Activated T-cell treated with anti-CD3 and anti-CD28 coated beads for 24 hours (primary cell): Measurements from ENCODE around the gene CLN6.
"Not testable (repeated sequence)": the region's sequence is repeated elsewhere in the genome, so short reads cannot be mapped to it uniquely, and the experiment has no call there.

ENCODE experiments used
- DNase-seq: peaks from one replicate; pipeline ENCODE4 v3.0.0-alpha.2; 2020; ENCODE audit warnings: low read depth

CLN6 gene

GRCh38 chr15:68256675-68257450 lies 27.3 kb upstream of the CLN6 start:
- peak; percentile 55 for DNase-seq

GRCh38 chr15:68252925-68253534 lies 23.5 kb upstream of the CLN6 start:
- no peak for DNase-seq

GRCh38 chr15:68249058-68249713 lies 19.7 kb upstream of the CLN6 start:
- DNase-seq: no peak

GRCh38 chr15:68244235-68244634 lies 14.7 kb upstream of the CLN6 start:
- no peak for DNase-seq

- DNase-seq: no peak
Observed at GRCh38 chr15:68241088-68241935, 11.8 kb upstream of the CLN6 start.

- no peak for DNase-seq
Observed at GRCh38 chr15:68239025-68239424, 9.5 kb upstream of the CLN6 start.

- DNase-seq: no peak
Observed at GRCh38 chr15:68235022-68235421, 5.5 kb upstream of the CLN6 start.

GRCh38 chr15:68234520-68234919 lies 5.0 kb upstream of the CLN6 start:
- not testable (repeated sequence) for DNase-seq

- no peak for DNase-seq
Observed at GRCh38 chr15:68234060-68234459, 4.5 kb upstream of the CLN6 start.

GRCh38 chr15:68232937-68233336 lies 3.4 kb upstream of the CLN6 start:
- DNase-seq: no peak

- DNase-seq: no peak
Observed at GRCh38 chr15:68232449-68232848, 2.9 kb upstream of the CLN6 start.

- DNase-seq: no peak
Observed at GRCh38 chr15:68231102-68231818, 1.7 kb upstream of the CLN6 start.

GRCh38 chr15:68230157-68231100 lies 901 bp upstream of the CLN6 start:
- no peak for DNase-seq

- DNase-seq: peak; percentile 16
Observed at GRCh38 chr15:68228971-68229385, 550 bp downstream of the CLN6 start.

- no peak for DNase-seq
Observed at GRCh38 chr15:68228143-68228970, 1.2 kb downstream of the CLN6 start.

- DNase-seq: no peak
Observed at GRCh38 chr15:68227643-68228142, 1.8 kb downstream of the CLN6 start.

- DNase-seq: not testable (repeated sequence)
Observed at GRCh38 chr15:68225442-68225841, 4.1 kb downstream of the CLN6 start.

- no peak for DNase-seq
Observed at GRCh38 chr15:68224546-68225250, 4.8 kb downstream of the CLN6 start.

GRCh38 chr15:68224108-68224507 lies 5.4 kb downstream of the CLN6 start:
- DNase-seq: no peak
